VCaP (cell line): Measurements from ENCODE around the gene NRG4.
"Not testable (repeated sequence)": the region's sequence is repeated elsewhere in the genome, so short reads cannot be mapped to it uniquely, and the experiment has no call there.

Experiments used
- H3K27ac ChIP-seq: fragments of 450-650 bp; 2 replicates; pipeline ENCODE4 v1.5.1; 2017
- TF ChIP-seq, protein P1 (sequence below): fragments of 450-650 bp; conservative IDR thresholded peaks from 2 replicates; pipeline ENCODE4 v1.5.1; 2017; ENCODE audit warnings: mild to moderate bottlenecking, moderate library complexity

NRG4 gene

DNA sequence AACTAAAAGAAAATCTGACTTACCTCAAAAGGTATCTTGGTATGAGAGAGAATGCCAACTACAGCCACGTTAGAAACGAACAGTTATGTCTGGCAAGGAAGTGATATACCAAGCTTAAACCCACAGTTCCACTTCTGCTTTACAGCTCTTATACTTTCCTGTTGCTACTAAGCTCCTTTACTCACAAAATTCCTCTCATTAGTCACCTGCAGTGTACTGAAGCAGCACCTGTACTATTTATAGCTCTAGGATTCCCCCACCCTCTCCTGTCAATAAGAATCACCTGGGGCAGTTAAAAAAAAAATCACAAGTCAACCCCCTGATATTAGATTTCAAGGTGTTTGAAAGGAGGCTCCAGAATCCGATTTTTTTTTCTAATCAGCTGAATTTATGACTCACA, 44.7 kb upstream of the NRG4 start:
- TF ChIP-seq, protein P1, sequence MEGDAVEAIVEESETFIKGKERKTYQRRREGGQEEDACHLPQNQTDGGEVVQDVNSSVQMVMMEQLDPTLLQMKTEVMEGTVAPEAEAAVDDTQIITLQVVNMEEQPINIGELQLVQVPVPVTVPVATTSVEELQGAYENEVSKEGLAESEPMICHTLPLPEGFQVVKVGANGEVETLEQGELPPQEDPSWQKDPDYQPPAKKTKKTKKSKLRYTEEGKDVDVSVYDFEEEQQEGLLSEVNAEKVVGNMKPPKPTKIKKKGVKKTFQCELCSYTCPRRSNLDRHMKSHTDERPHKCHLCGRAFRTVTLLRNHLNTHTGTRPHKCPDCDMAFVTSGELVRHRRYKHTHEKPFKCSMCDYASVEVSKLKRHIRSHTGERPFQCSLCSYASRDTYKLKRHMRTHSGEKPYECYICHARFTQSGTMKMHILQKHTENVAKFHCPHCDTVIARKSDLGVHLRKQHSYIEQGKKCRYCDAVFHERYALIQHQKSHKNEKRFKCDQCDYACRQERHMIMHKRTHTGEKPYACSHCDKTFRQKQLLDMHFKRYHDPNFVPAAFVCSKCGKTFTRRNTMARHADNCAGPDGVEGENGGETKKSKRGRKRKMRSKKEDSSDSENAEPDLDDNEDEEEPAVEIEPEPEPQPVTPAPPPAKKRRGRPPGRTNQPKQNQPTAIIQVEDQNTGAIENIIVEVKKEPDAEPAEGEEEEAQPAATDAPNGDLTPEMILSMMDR = no peak
- H3K27ac ChIP-seq = no peak overlapping the region

DNA sequence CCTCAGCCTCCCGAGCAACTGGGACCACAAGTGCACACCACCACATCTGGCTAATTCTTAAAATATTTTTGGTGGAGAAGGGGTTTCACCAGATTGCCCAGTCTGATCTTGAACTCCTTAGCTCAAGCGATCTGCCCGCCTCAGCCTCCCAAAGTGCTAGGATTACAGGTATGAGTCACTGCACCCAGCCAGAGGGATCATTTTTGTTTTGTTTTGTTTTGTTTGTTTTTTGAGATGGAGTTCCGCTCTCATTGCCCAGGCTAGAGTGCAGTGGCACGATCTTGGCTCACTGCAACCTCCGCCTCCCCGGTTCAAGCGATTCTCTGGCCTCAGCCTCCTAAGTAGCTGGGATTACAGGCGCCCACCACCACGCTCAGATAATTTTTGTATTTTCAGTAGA, 42.0 kb upstream of the NRG4 start:
- H3K27ac ChIP-seq = not testable (repeated sequence)

DNA sequence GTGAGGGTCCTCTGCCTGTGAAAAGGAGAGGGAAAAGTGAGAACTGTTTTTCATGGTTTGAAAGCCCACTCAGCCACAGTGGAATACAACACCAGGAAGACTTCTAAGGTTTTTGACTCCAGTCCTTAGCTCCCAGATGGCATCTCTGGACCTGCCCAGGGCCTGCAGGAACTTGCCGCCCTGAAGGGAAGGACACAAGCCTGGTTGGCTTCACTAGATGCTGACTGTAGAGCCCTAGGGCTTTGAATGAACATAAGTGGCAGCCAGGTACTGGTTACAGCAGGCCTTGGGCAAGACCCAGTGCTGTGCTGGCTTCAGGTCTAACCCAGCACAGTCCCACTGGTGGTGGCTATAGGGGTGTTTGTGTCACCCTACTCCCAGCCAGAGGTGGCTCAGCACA, 26.3 kb upstream of the NRG4 start:
- no peak overlapping the region for H3K27ac ChIP-seq
- TF ChIP-seq, protein P1 = no peak

DNA sequence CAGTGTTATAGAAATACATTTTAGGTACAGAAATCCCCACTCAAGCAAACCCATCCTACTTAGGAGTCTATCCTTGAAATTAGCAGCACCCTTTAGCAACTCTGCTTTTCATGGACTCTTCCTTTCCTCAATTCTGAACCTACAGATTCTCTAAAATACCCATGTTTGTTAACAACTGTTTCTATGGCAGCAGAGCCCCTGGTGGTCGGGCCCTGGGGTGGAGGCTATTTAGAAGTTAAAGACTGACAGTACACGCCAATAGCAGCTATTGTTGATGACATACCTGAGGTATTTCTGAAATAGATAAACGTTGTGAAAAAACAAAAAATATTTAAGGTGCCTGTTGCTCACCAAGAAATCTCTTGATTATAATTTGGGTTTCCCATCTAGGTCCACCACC, 23.4 kb upstream of the NRG4 start:
- no peak overlapping the region for H3K27ac ChIP-seq
- TF ChIP-seq, protein P1 = no peak

DNA sequence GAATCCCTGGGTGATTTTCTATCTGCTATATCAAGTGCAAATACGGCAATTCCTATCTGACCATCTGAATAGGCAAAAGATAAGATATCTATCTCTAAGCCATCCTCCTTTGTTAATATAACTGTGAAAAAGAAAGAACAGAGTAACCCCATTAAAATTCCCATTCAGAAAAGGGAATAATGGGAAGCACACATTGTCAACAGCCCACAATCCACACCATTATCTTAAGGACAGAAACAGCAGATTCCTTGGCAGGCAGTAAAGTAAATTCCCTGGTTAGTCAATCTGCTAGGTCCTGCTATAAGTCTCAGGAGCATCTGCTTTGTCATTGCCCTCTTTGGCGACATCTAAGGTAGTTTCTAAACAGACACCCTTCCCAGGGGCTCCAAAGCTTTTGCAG, 21.9 kb upstream of the NRG4 start:
- peak overlapping the region; percentile 2; the same call in 1 of the 2 replicates for H3K27ac ChIP-seq
- TF ChIP-seq, protein P1 = no peak

DNA sequence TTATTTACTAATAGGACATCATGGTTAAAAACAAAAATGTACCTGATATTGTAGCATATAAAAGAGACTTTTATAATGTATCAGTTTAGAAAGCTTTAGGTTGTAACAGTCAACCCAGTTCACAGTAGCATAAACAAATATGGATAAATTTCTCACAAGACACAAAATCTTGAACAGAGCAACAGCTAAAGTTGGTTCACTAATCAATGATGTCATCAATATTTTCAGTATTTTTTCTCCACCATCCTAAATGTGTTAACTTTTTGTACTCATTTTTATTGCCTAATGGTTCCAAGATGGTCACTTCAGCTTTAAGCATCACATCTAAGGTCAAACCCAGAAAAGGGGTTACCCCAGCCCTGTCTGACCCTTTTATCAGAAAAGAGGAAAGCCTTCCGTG, 21.2 kb upstream of the NRG4 start:
- TF ChIP-seq, protein P1 = no peak
- H3K27ac ChIP-seq = peak overlapping the region; percentile 2; the same call in 1 of the 2 replicates

DNA sequence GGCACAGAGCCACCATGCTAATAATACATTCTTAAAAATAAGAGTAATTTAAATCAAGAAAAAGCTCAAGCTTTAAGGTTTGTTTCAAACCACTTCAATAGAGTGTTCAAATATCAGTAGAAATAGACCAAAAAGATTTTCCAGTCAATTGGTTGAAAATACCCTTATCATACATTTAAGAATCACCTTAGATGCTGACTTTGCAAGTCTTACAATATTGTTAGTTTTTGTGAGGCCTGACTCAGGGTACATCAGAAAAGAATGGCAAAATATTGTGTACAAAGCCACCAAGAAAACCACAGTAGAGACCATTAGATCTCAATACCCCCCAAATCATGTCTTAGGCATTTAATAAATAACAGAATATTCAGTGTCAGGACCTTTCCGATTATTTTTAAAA, 19.8 kb upstream of the NRG4 start:
- TF ChIP-seq, protein P1 = no peak
- no peak overlapping the region for H3K27ac ChIP-seq

DNA sequence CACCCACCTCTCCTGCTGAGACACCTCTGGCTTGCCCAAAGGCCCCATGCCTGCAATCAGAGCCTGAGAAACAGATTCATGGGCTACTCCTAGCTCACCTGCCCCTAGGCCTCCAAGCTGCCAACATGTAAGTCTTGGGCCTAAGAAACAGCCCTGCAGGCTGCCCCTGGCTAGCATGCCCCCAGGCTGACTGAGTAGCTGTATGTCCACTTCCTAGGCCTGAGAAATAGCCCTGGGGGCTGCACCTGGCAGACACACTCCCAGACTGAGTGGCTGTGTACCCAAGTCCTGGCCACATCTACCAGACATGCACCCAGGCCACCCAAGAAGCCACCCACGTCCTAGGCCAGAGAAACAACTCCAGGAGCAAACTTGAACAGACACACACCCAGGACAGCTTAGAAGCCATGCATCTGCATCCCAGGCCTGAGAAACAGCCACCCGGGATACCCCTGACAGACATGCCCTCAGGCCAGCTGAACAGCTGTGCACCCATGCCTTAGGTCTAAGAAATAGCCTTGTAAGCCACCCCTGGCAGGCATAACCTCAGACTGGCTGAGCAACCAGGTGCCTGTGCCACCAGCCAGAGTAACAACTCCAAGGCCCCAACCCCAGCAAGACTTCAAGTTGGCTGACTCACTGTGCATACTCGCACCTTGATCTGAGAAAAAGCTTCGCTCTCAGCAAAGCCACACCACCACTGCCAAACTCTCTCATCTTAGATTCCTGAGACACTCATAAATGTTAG, 12.0 kb upstream of the NRG4 start:
- no peak overlapping the region for H3K27ac ChIP-seq
- TF ChIP-seq, protein P1 = no peak

DNA sequence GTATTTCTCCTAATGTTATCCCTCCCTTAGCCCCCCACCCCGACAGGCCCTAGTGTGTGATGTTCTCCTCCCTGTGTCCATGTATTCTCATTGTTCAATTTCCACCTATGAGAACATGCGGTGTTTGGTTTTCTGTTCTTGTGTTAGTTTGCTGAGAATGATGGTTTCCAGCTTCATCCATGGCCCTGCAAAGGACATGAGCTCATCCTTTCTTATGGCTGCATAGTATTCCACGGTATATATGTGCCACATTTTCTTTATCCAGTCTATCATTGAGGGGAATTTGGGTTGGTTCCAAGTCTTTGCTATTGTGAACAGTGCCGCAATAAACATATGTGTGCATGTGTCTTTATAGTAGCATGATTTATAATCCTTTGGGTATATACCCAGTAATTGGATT, 1.2 kb upstream of the NRG4 start:
- not testable (repeated sequence) for H3K27ac ChIP-seq
